ENCODE data around the gene ICAM4. TPM values are rescaled to one million over a fixed set of nuclear protein-coding genes. Genes with fewer than 3 reads are reported as not detected.

The ICAM4 gene
- total RNA-seq, 1 experiment from 2014 or later = 2.0 TPM

GRCh38 chr19:10270616-10271394 is 15.9 kb upstream of the ICAM4 start, which contains the start of gene ICAM1 (continued):
- TF ChIP-seq ELF4 (CRISPR knock-in tag; IDR thresholded peaks at IDR 0.05; ENCODE audit: low read depth) (no peak), IRF1 (CRISPR knock-in tag; IDR thresholded peaks at IDR 0.05) (0 out of 2 replicates have a peak, but pooled peaks have one; percentile 24), MLX (CRISPR knock-in tag; IDR thresholded peaks at IDR 0.05) (no peak), E2F1 (CRISPR knock-in tag; IDR thresholded peaks at IDR 0.05) (no peak), USF1 (CRISPR knock-in tag; IDR thresholded peaks at IDR 0.05) (peak; percentile 59; the same call in 1 of the 2 replicates), ZNF219 (CRISPR knock-in tag; IDR thresholded peaks at IDR 0.05; ENCODE audit: borderline replicate concordance) (no peak), ZNF671 (CRISPR knock-in tag; IDR thresholded peaks at IDR 0.05) (no peak), NR1H2 (CRISPR knock-in tag; IDR thresholded peaks at IDR 0.05) (no peak), NFE2L1 (CRISPR knock-in tag; IDR thresholded peaks at IDR 0.05) (peak; percentile 85), TP53 (CRISPR knock-in tag; IDR thresholded peaks at IDR 0.05) (peak; percentile 81; the same call in 1 of the 2 replicates), HMGXB4 (CRISPR knock-in tag; IDR thresholded peaks at IDR 0.05) (no peak), TCF7 (CRISPR knock-in tag; IDR thresholded peaks at IDR 0.05; ENCODE audit: low read depth) (no peak), ZBTB21 (CRISPR knock-in tag; IDR thresholded peaks at IDR 0.05; ENCODE audit: borderline replicate concordance) (no peak; the same call in 1 of the 2 replicates), HMGA2 (CRISPR knock-in tag; IDR thresholded peaks at IDR 0.05) (no peak), ESRRA (CRISPR knock-in tag; IDR thresholded peaks at IDR 0.05; ENCODE audit: borderline replicate concordance) (0 out of 2 replicates have a peak, but pooled peaks have one; percentile 62), OVOL2 (CRISPR knock-in tag; IDR thresholded peaks at IDR 0.05; ENCODE audit: borderline replicate concordance) (no peak), ZNF281 (CRISPR knock-in tag; IDR thresholded peaks at IDR 0.05) (0 out of 2 replicates have a peak, but pooled peaks have one; percentile 67), FOXK1 (CRISPR knock-in tag; IDR thresholded peaks at IDR 0.05) (no peak), ZMAT4 (CRISPR knock-in tag; IDR thresholded peaks at IDR 0.05) (no peak), FOXP1 (CRISPR knock-in tag; IDR thresholded peaks at IDR 0.05; ENCODE audit: borderline replicate concordance) (peak; percentile 83; the same call in 1 of the 2 replicates), FOXP4 (CRISPR knock-in tag; IDR thresholded peaks at IDR 0.05) (no peak), ATF3 (CRISPR knock-in tag; conservative IDR thresholded peaks at IDR 0.05) (no peak), MAX (CRISPR knock-in tag; IDR thresholded peaks at IDR 0.05) (peak; percentile 94), ETV6 (CRISPR knock-in tag; IDR thresholded peaks at IDR 0.05) (peak; percentile 45; the same call in 1 of the 2 replicates)
